ENCODE measurements around the gene TTF1. TPM values are rescaled to one million over a fixed set of nuclear protein-coding genes. Genes with fewer than 3 reads are reported as not detected.

The TTF1 gene
- polyA plus RNA-seq, 1 experiment = 10.0 TPM

- Histone ChIP-seq H3K27me3 (ENCODE audit: control insufficient read depth, insufficient read depth, low read length) (peaks cover 52% of the 10 kb centered on the region), H3K9me3 (ENCODE audit: control insufficient read depth, insufficient read depth, low read length) (peaks cover 3% of the 10 kb centered on the region), H3K4me3 (ENCODE audit: low read depth, low read length) (peak overlapping the region; percentile 57), H3K27ac (ENCODE audit: low read depth, low read length) (no peak overlapping the region)
- TF ChIP-seq CTCF (IDR thresholded peaks at IDR 0.05; ENCODE audit: low read depth, low read length) = no peak
- ChIA-PET POLR2A (interaction anchor here (0.5 to 1.0 kb wide), 5 partner anchors 9 to 1693 kb away, joined by 3 to 11 read pairs (median 3); no protein-coding TSS in a partner anchor), CTCF (interaction anchor here (0.6 to 1.3 kb wide), 3 partner anchors 164 to 494 kb away, joined by 3 to 6 read pairs (median 5); no protein-coding TSS in a partner anchor)
- no peak for DNase-seq (ENCODE audit: low read depth, low spot score)
These were observed 4.0 kb upstream of the TTF1 start for GRCh38 chr9:132410642-132411041.

GRCh38 chr9:132409828-132410528 is 3.3 kb upstream of the TTF1 start, which contains the start of gene CFAP77:
TSS of gene CFAP77 (plus strand) at chr9:132410211. CDS start at chr9:132410272, 61 bp downstream.
- Histone ChIP-seq H3K27ac (ENCODE audit: low read depth, low read length) (no peak within 1 kb of the TSS), H3K4me3 (ENCODE audit: low read depth, low read length) (peak within 1 kb of the TSS; percentile 57), H3K27me3 (ENCODE audit: control insufficient read depth, insufficient read depth, low read length) (peaks cover 46% of the 10 kb centered on the region), H3K9me3 (ENCODE audit: control insufficient read depth, insufficient read depth, low read length) (peaks cover 3% of the 10 kb centered on the region)
- ChIA-PET CTCF (interaction anchor here (0.6 to 1.3 kb wide), 3 partner anchors 165 to 495 kb away, joined by 3 to 6 read pairs (median 5); no protein-coding TSS in a partner anchor), POLR2A (interaction anchor here (0.5 to 1.0 kb wide), 5 partner anchors 8 to 1692 kb away, joined by 3 to 11 read pairs (median 3); no protein-coding TSS in a partner anchor)
- no peak for TF ChIP-seq CTCF (IDR thresholded peaks at IDR 0.05; ENCODE audit: low read depth, low read length)
- DNase-seq (ENCODE audit: low read depth, low spot score) = peak; percentile 13

GRCh38 chr9:132408521-132408920 is 1.9 kb upstream of the TTF1 start:
- ChIA-PET POLR2A (no interaction called here), CTCF (no interaction called here)
- Histone ChIP-seq H3K27ac (ENCODE audit: low read depth, low read length) (no peak overlapping the region), H3K27me3 (ENCODE audit: control insufficient read depth, insufficient read depth, low read length) (peaks cover 33% of the 10 kb centered on the region), H3K4me3 (ENCODE audit: low read depth, low read length) (no peak overlapping the region), H3K9me3 (ENCODE audit: control insufficient read depth, insufficient read depth, low read length) (peaks cover 3% of the 10 kb centered on the region)
- DNase-seq (ENCODE audit: low read depth, low spot score) = no peak
- no peak for TF ChIP-seq CTCF (IDR thresholded peaks at IDR 0.05; ENCODE audit: low read depth, low read length)

GRCh38 chr9:132407196-132407595 is 556 bp upstream of the TTF1 start:
- H3K27me3 ChIP-seq (ENCODE audit: control insufficient read depth, insufficient read depth, low read length) = peaks cover 20% of the 10 kb centered on the region
- H3K27ac ChIP-seq (ENCODE audit: low read depth, low read length) = no peak overlapping the region
- DNase-seq (ENCODE audit: low read depth, low spot score) = no peak
- H3K9me3 ChIP-seq (ENCODE audit: control insufficient read depth, insufficient read depth, low read length) = peaks cover 3% of the 10 kb centered on the region
- ChIA-PET POLR2A (no interaction called here), CTCF (no interaction called here)
- TF ChIP-seq CTCF (IDR thresholded peaks at IDR 0.05; ENCODE audit: low read depth, low read length) = no peak
- H3K4me3 ChIP-seq (ENCODE audit: low read depth, low read length) = no peak overlapping the region

GRCh38 chr9:132404228-132404881 is 2.3 kb downstream of the TTF1 start:
- Histone ChIP-seq H3K9me3 (ENCODE audit: control insufficient read depth, insufficient read depth, low read length) (no peaks in the 10 kb centered on the region), H3K4me3 (ENCODE audit: low read depth, low read length) (no peak overlapping the region), H3K27ac (ENCODE audit: low read depth, low read length) (no peak overlapping the region), H3K27me3 (ENCODE audit: control insufficient read depth, insufficient read depth, low read length) (peaks cover under 1% of the 10 kb centered on the region)
- no peak for TF ChIP-seq CTCF (IDR thresholded peaks at IDR 0.05; ENCODE audit: low read depth, low read length)
- ChIA-PET POLR2A (no interaction called here), CTCF (interaction anchor here (0.6 kb wide), 1 partner anchor 781 kb away, joined by 5 read pairs; no protein-coding TSS in a partner anchor)
- no peak for DNase-seq (ENCODE audit: low read depth, low spot score)
